GM23338 (cell line): Measurements from ENCODE around the gene DCLK3.

Source experiments
- CREB1 ChIP-seq: fragments of 250-450 bp; sonication (Bioruptor Pico); IDR thresholded peaks from 2 replicates; pipeline ENCODE4 v1.5.0; 2020; ENCODE audit warnings: low read depth, mild to moderate bottlenecking, moderate library complexity
- CTCF ChIP-seq, 2 experiments: fragments of 200-600 bp in 1 of 2; sonication (generic) in 1 of 2; conservative IDR thresholded peaks; 2 replicates each; pipeline versions ENCODE4 v1.5.1 to v1.6.1; 2016 to 2017; ENCODE audit warnings: antibody characterized with exemption in 2 of 2, low read depth in 2 of 2, mild to moderate bottlenecking in 2 of 2, moderate library complexity in 1 of 2
- ETS1 ChIP-seq: IDR thresholded peaks from 2 replicates; pipeline ENCODE4 v1.6.1; 2016; ENCODE audit warnings: antibody characterized with exemption
- EZH2 ChIP-seq: fragments of 200-600 bp; sonication (generic); IDR thresholded peaks from one replicate; pipeline ENCODE4 v1.8.0; 2017; ENCODE audit warnings: antibody characterized with exemption, mild to moderate bottlenecking, low read depth; ENCODE audit not compliant: unreplicated experiment
- EZH2phosphoT487 ChIP-seq: fragments of 200-600 bp; sonication (generic); IDR thresholded peaks from one replicate; pipeline ENCODE4 v1.8.1; 2018; ENCODE audit warnings: antibody characterized with exemption; ENCODE audit not compliant: unreplicated experiment
- JUNB ChIP-seq: IDR thresholded peaks from one replicate; pipeline ENCODE4 v1.6.1; 2016; ENCODE audit warnings: antibody characterized with exemption; ENCODE audit not compliant: unreplicated experiment
- POLR2AphosphoS5 ChIP-seq: IDR thresholded peaks from 2 replicates; pipeline ENCODE4 v1.6.1; 2016; ENCODE audit warnings: antibody characterized with exemption, low read depth
- REST ChIP-seq: IDR thresholded peaks from one replicate; pipeline ENCODE4 v1.6.1; 2018; ENCODE audit warnings: antibody characterized with exemption; ENCODE audit not compliant: unreplicated experiment
- ZNF331 ChIP-seq: fragments of 250-450 bp; sonication (Bioruptor Pico); IDR thresholded peaks from 2 replicates; pipeline ENCODE4 v1.5.0; 2020; ENCODE audit warnings: low read depth, mild to moderate bottlenecking, moderate library complexity
- ZNF462 ChIP-seq: fragments of 250-450 bp; sonication (Bioruptor Pico); IDR thresholded peaks from 2 replicates; pipeline ENCODE4 v1.5.0; 2020; ENCODE audit warnings: mild to moderate bottlenecking, moderate library complexity

GRCh38 chr3:36743826-36744225, 20.5 kb downstream of the DCLK3 start:
- no peak for TF ChIP-seq CTCF (conservative IDR thresholded peaks at IDR 0.05; ENCODE audit: low read depth in 2 of 2)
- TF ChIP-seq EZH2phosphoT487: no peak
- no peak for TF ChIP-seq POLR2AphosphoS5
- TF ChIP-seq EZH2: no peak
- no peak for TF ChIP-seq ETS1
- TF ChIP-seq CREB1: no peak
- no peak for TF ChIP-seq JUNB
- TF ChIP-seq REST: no peak
- TF ChIP-seq ZNF331: no peak
- TF ChIP-seq ZNF462 (CRISPR knock-in tag): no peak
